Fibroblast of skin of abdomen (primary cell): ENCODE results near the gene OR4A47. TPM values are rescaled to one million over a fixed set of nuclear protein-coding genes. Genes with fewer than 3 reads are reported as not detected.
"Not testable (repeated sequence)": the region's sequence is repeated elsewhere in the genome, so short reads cannot be mapped to it uniquely, and the experiment has no call there.

Source experiments
- DNase-seq: peaks from one replicate; pipeline ENCODE4 v3.0.0-alpha.2; 2013
- polyA plus RNA-seq, 2 experiments: library from polyadenylated mRNA; unstranded; fragments of 120-200 nt; gene quantifications; one replicate each; pipeline ENCODE4 v1.2.1, GENCODE V29; 2013; ENCODE audit not compliant: insufficient read length in 2 of 2

The OR4A47 gene, protein sequence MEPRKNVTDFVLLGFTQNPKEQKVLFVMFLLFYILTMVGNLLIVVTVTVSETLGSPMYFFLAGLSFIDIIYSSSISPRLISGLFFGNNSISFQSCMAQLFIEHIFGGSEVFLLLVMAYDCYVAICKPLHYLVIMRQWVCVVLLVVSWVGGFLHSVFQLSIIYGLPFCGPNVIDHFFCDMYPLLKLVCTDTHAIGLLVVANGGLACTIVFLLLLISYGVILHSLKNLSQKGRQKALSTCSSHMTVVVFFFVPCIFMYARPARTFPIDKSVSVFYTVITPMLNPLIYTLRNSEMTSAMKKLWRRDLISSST
- not detected for polyA plus RNA-seq (2013, experiment 1 of 2; ENCODE audit: insufficient read length)
- not detected for polyA plus RNA-seq (2013, experiment 2 of 2; ENCODE audit: insufficient read length)

DNA sequence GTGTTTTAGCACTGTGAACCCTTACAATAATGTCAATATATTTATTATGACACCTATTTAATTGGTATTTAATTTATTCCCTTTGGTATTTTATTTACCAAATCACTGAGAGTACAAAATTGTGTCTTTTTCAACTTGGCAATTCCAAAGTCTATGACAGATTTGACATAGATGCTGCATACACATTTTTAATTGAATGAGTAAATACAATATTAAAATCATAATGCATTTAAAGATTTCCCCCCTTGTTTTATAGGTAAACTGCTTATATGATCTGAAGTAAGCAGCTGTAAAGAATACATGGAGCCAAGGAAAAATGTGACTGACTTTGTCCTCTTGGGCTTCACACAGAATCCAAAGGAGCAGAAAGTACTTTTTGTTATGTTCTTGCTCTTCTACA, at the start of gene OR4A47:
Gene OR4A47, plus strand, starts transcription at position 301 of the 400 bp plus-strand sequence. Its CDS starts 0 bp downstream, at position 301.
- not testable (repeated sequence) for DNase-seq

DNA sequence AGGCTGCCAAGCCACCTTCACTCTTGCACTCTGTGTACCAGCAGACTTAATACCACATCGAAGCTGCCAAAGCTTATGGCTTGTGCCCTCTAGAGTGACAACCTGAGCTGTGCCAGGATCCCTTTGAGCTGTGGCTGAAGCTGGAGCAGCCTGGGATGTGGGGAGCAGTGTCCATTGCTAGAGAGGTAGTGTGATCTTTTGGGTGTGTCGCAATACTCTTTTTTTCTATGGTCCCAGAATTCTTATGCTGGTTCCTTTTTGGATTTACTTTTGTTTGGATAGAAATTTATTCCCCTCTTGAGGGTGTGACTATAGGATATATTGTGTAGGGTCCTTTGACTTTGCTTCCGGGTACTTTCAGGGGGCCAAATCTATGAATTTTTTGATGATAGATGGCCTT, 32.7 kb upstream of the OR4A47 start:
- DNase-seq: not testable (repeated sequence)

DNA sequence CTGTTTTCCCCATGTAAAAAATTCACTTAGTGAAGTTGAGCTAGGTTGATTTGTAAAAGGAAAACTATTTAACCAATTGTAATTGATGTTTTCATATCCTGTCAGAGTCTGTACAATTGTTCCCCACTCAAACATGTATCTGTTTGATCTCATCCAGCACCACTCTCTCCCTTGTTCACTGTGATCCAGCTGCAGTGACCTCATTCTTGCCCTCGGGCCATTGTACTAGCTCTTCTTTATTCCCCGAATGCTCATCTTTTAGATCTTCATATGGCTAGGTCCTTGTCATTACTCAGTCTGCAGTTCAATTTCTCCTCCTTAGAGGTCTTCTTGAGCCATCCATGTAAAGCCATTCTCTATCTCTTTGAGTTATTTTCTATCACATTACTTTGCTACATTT, 14.6 kb upstream of the OR4A47 start:
- not testable (repeated sequence) for DNase-seq

DNA sequence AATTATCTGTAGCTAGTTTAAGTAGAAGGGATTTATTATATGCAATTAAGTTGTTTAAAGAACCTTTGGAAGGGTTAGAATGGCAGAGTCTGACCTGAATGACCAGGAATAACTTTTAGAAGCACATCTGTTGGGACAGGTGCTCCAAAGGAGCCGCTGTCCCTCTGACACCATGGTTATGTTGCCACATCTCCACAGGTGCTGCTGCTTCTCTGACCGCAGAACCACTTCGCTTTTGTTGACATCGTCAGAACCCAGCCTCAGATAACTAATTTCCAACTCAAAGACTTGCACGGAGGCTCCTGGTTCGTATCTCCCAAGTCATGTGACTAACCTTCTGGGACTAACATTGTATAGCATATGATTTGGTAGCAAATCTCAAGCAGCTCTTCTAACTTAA, 13.9 kb upstream of the OR4A47 start:
- not testable (repeated sequence) for DNase-seq

DNA sequence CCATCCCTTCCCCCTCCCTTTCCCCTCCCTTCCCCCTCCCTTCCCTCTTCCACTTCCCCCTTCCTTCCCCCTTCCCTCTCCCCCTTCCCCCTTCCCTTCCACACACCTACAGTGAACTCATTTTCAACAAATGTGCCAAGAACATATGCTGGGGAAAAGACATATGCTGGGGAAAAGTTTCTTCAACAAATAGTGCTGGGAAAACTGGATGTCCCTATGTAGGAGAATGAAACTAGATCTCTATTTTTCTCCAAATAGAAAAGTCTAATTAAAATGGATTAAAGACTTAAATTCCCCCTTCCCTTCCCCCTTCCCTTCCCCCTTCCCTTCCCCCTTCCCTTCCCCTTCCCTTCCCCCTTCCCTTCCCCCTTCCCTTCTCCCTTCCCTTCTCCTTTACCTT, 17.6 kb downstream of the OR4A47 start:
- not testable (repeated sequence) for DNase-seq

DNA sequence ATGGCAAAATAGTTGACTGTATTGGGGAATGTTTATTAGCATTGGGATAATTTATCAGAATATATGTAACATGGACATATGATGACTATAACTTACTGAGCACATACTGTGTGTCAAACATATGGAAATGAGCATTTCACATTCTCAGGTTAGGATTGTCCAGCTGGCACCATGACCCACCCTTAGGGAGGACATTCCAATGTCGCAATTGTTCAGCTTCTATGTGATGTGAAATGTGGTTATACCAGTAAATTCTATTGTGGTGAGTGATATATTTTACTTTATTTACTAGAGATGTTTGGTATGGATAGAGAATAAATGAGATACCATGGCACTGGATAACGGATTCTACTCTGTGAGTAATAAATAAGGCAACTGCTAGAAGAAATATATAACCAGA, 50.4 kb downstream of the OR4A47 start:
- no peak for DNase-seq
